HL-60 (cell line): Measurements from ENCODE around the gene ACO2.

Experiments
- DNase-seq, 2 experiments: peaks; one replicate each; pipeline ENCODE4 v3.0.0-alpha.2; 2010 to 2020; ENCODE audit warnings: low read depth in 1 of 2, low spot score in 1 of 2
- H3K27ac ChIP-seq: fragments of 250-450 bp; sonication (Bioruptor Pico); replicated peaks from 2 replicates; pipeline ENCODE4 v1.5.1; 2020; ENCODE audit warnings: mild to moderate bottlenecking, moderate library complexity
- H3K27me3 ChIP-seq: fragments of 250-450 bp; sonication (Bioruptor Pico); 2 replicates; pipeline ENCODE4 v1.5.1; 2021; ENCODE audit warnings: mild to moderate bottlenecking, moderate library complexity; ENCODE audit not compliant: insufficient read depth, poor library complexity, severe bottlenecking
- H3K4me3 ChIP-seq: replicated peaks from 2 replicates; pipeline ENCODE4 v1.5.1; 2011; ENCODE audit warnings: mild to moderate bottlenecking, control low read depth, low read length; ENCODE audit not compliant: insufficient read depth
- CTCF ChIP-seq: IDR thresholded peaks from one replicate; pipeline ENCODE4 v1.5.1; 2011; ENCODE audit warnings: low read length, control low read depth, inconsistent platforms; ENCODE audit not compliant: insufficient read depth
- GABPA ChIP-seq: IDR thresholded peaks from 2 replicates; pipeline ENCODE4 v1.6.1; 2012; ENCODE audit warnings: low read depth
- POLR2AphosphoS5 ChIP-seq: IDR thresholded peaks from 2 replicates; pipeline ENCODE4 v1.6.1; 2012; ENCODE audit warnings: low read depth
- SPI1 ChIP-seq: IDR thresholded peaks from 2 replicates; pipeline ENCODE4 v1.6.1; 2012; ENCODE audit warnings: low read depth, mild to moderate bottlenecking, borderline replicate concordance
- TF ChIP-seq, protein P1 (sequence below): IDR thresholded peaks from 2 replicates; pipeline ENCODE4 v1.6.1; 2012; ENCODE audit warnings: low read depth; ENCODE audit not compliant: insufficient replicate concordance

The ACO2 gene

GRCh38 chr22:41512421-41513194, 43.7 kb downstream of the ACO2 start:
- no peak overlapping the region for H3K4me3 ChIP-seq
- no peak overlapping the region for H3K27ac ChIP-seq
- H3K27me3 ChIP-seq, result no peaks in the 10 kb centered on the region
- TF ChIP-seq GABPA (no peak), CTCF (no peak), POLR2AphosphoS5 (no peak), SPI1 (no peak)
- TF ChIP-seq, protein P1, sequence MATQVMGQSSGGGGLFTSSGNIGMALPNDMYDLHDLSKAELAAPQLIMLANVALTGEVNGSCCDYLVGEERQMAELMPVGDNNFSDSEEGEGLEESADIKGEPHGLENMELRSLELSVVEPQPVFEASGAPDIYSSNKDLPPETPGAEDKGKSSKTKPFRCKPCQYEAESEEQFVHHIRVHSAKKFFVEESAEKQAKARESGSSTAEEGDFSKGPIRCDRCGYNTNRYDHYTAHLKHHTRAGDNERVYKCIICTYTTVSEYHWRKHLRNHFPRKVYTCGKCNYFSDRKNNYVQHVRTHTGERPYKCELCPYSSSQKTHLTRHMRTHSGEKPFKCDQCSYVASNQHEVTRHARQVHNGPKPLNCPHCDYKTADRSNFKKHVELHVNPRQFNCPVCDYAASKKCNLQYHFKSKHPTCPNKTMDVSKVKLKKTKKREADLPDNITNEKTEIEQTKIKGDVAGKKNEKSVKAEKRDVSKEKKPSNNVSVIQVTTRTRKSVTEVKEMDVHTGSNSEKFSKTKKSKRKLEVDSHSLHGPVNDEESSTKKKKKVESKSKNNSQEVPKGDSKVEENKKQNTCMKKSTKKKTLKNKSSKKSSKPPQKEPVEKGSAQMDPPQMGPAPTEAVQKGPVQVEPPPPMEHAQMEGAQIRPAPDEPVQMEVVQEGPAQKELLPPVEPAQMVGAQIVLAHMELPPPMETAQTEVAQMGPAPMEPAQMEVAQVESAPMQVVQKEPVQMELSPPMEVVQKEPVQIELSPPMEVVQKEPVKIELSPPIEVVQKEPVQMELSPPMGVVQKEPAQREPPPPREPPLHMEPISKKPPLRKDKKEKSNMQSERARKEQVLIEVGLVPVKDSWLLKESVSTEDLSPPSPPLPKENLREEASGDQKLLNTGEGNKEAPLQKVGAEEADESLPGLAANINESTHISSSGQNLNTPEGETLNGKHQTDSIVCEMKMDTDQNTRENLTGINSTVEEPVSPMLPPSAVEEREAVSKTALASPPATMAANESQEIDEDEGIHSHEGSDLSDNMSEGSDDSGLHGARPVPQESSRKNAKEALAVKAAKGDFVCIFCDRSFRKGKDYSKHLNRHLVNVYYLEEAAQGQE, result no peak
- DNase-seq, result no peak

- Histone ChIP-seq H3K27me3 (no peaks in the 10 kb centered on the region), H3K27ac (no peak overlapping the region), H3K4me3 (no peak overlapping the region)
- TF ChIP-seq, protein P1, result no peak
- TF ChIP-seq POLR2AphosphoS5 (no peak), CTCF (no peak), GABPA (no peak), SPI1 (no peak)
- no peak for DNase-seq
Measured at GRCh38 chr22:41513391-41513790, 44.5 kb downstream of the ACO2 start.

DNA sequence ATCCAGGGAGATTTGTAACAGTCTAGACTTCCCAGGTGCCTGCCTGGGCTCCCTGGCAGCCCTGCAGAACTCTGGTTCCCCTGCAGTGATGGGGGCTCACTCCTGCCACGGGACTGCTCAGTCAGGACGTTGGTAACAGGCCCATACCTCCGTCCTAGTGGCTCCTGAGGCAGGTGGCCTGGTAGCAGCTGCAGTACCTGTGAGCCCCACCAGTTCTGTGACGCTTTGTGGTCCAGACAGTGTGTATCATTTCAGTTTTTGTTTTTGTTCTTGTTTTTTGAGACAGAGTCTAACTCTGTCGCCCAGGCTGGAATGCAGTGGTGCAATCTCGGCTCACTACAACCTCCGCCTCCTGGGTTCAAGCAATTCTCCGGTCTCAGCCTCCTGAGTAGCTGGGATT, 47.5 kb downstream of the ACO2 start:
- no peak overlapping the region for H3K27ac ChIP-seq
- TF ChIP-seq, protein P1, result no peak
- TF ChIP-seq POLR2AphosphoS5, result no peak
- no peak for TF ChIP-seq GABPA
- no peak for TF ChIP-seq SPI1
- no peak for TF ChIP-seq CTCF
- no peak for DNase-seq
- no peaks in the 10 kb centered on the region for H3K27me3 ChIP-seq
- no peak overlapping the region for H3K4me3 ChIP-seq
